Activated T-helper 17 cell treated with anti-CD3 and anti-CD28 coated beads, Interleukin-2, amount 50 U/mL, for 72 hours (primary cell): ENCODE data around the gene THOC2. TPM values are rescaled to one million over a fixed set of nuclear protein-coding genes. Genes with fewer than 3 reads are reported as not detected.
"Not testable (repeated sequence)": the region's sequence is repeated elsewhere in the genome, so short reads cannot be mapped to it uniquely, and the experiment has no call there.

ENCODE experiments used
- ATAC-seq: fragments of 150-1000 bp; cut with Tn5 transposase; replicated peaks from 2 replicates; pipeline ENCODE4 v1.10.0; 2021; ENCODE audit warnings: mild to moderate bottlenecking, moderate library complexity
- H3K27ac Mint-ChIP-seq: one replicate; pipeline ENCODE4 v1.8.0; 2022; ENCODE audit warnings: mixed read lengths
- H3K27me3 Mint-ChIP-seq: one replicate; pipeline ENCODE4 v1.8.0; 2022; ENCODE audit warnings: mixed read lengths
- H3K36me3 Mint-ChIP-seq: one replicate; pipeline ENCODE4 v1.8.0; 2022; ENCODE audit warnings: low read depth, mild to moderate bottlenecking, mixed read lengths
- H3K4me1 Mint-ChIP-seq: one replicate; pipeline ENCODE4 v1.8.0; 2022; ENCODE audit warnings: mixed read lengths
- H3K4me3 Mint-ChIP-seq: one replicate; pipeline ENCODE4 v1.8.0; 2022; ENCODE audit warnings: mild to moderate bottlenecking, mixed read lengths
- H3K9me3 Mint-ChIP-seq: one replicate; pipeline ENCODE4 v1.8.0; 2022; ENCODE audit warnings: mixed read lengths
- total RNA-seq, 2 donors: library from RNA; stranded (reverse); gene quantifications; one replicate each; pipeline ENCODE4 v1.2.3, GENCODE V29; 2022

Gene THOC2
- total RNA-seq, 2 donors from 2014 or later: 82.6 to 83.3 TPM

GRCh38 chrX:123745511-123745910 lies 12.7 kb upstream of the THOC2 start:
- H3K36me3 Mint-ChIP-seq: no peaks in the 10 kb centered on the region
- no peak overlapping the region for H3K27ac Mint-ChIP-seq
- ATAC-seq: no peak
- no peak overlapping the region for H3K4me3 Mint-ChIP-seq
- H3K4me1 Mint-ChIP-seq: no peaks in the 10 kb centered on the region
- no peaks in the 10 kb centered on the region for H3K9me3 Mint-ChIP-seq
- H3K27me3 Mint-ChIP-seq: no peaks in the 10 kb centered on the region

- Mint-ChIP-seq H3K9me3 (no peaks in the 10 kb centered on the region), H3K4me1 (no peaks in the 10 kb centered on the region), H3K27me3 (no peaks in the 10 kb centered on the region), H3K36me3 (no peaks in the 10 kb centered on the region), H3K27ac (no peak overlapping the region), H3K4me3 (no peak overlapping the region)
- ATAC-seq: no peak
Observed at GRCh38 chrX:123743312-123743711, 10.5 kb upstream of the THOC2 start.

GRCh38 chrX:123742440-123742839 lies 9.6 kb upstream of the THOC2 start:
- Mint-ChIP-seq H3K27ac (no peak overlapping the region), H3K4me1 (no peaks in the 10 kb centered on the region), H3K36me3 (no peaks in the 10 kb centered on the region), H3K27me3 (no peaks in the 10 kb centered on the region), H3K9me3 (no peaks in the 10 kb centered on the region), H3K4me3 (no peak overlapping the region)
- no peak for ATAC-seq

- Mint-ChIP-seq H3K36me3 (no peaks in the 10 kb centered on the region), H3K9me3 (no peaks in the 10 kb centered on the region), H3K4me3 (no peak overlapping the region), H3K27ac (no peak overlapping the region), H3K4me1 (no peaks in the 10 kb centered on the region), H3K27me3 (no peaks in the 10 kb centered on the region)
- ATAC-seq: no peak
Observed at GRCh38 chrX:123740536-123740935, 7.7 kb upstream of the THOC2 start.

GRCh38 chrX:123740006-123740405 lies 7.2 kb upstream of the THOC2 start:
- Mint-ChIP-seq H3K9me3 (no peaks in the 10 kb centered on the region), H3K4me1 (no peaks in the 10 kb centered on the region), H3K36me3 (no peaks in the 10 kb centered on the region), H3K4me3 (no peak overlapping the region), H3K27ac (no peak overlapping the region), H3K27me3 (no peaks in the 10 kb centered on the region)
- ATAC-seq: no peak

GRCh38 chrX:123739474-123739873 lies 6.6 kb upstream of the THOC2 start:
- Mint-ChIP-seq H3K9me3 (no peaks in the 10 kb centered on the region), H3K4me3 (no peak overlapping the region), H3K36me3 (no peaks in the 10 kb centered on the region), H3K27ac (no peak overlapping the region), H3K27me3 (no peaks in the 10 kb centered on the region), H3K4me1 (no peaks in the 10 kb centered on the region)
- ATAC-seq: no peak

GRCh38 chrX:123738378-123738940 lies 5.6 kb upstream of the THOC2 start:
- Mint-ChIP-seq H3K27me3 (no peaks in the 10 kb centered on the region), H3K4me3 (no peak overlapping the region)

GRCh38 chrX:123736333-123736921 lies 3.6 kb upstream of the THOC2 start:
- no peaks in the 10 kb centered on the region for H3K4me1 Mint-ChIP-seq
- H3K27ac Mint-ChIP-seq: no peak overlapping the region
- H3K27me3 Mint-ChIP-seq: no peaks in the 10 kb centered on the region
- H3K9me3 Mint-ChIP-seq: no peaks in the 10 kb centered on the region
- no peak overlapping the region for H3K4me3 Mint-ChIP-seq
- H3K36me3 Mint-ChIP-seq: peaks cover 9% of the 10 kb centered on the region
- ATAC-seq: no peak

More at GRCh38 chrX:123738378-123738940, 5.6 kb upstream of the THOC2 start:
- no peaks in the 10 kb centered on the region for H3K9me3 Mint-ChIP-seq
- H3K27ac Mint-ChIP-seq: no peak overlapping the region
- ATAC-seq: no peak
- H3K4me1 Mint-ChIP-seq: no peaks in the 10 kb centered on the region
- no peaks in the 10 kb centered on the region for H3K36me3 Mint-ChIP-seq

GRCh38 chrX:123735137-123735536 lies 2.3 kb upstream of the THOC2 start:
- not testable (repeated sequence) for H3K27ac Mint-ChIP-seq, H3K4me1 Mint-ChIP-seq, H3K27me3 Mint-ChIP-seq, ATAC-seq, H3K9me3 Mint-ChIP-seq, H3K4me3 Mint-ChIP-seq
- H3K36me3 Mint-ChIP-seq: peaks cover 20% of the 10 kb centered on the region

GRCh38 chrX:123734079-123734478 lies 1.2 kb upstream of the THOC2 start:
- not testable (repeated sequence) for ATAC-seq, H3K27ac Mint-ChIP-seq, H3K4me1 Mint-ChIP-seq, H3K9me3 Mint-ChIP-seq, H3K4me3 Mint-ChIP-seq, H3K27me3 Mint-ChIP-seq
- peaks cover 26% of the 10 kb centered on the region for H3K36me3 Mint-ChIP-seq

- H3K4me1 Mint-ChIP-seq: no peaks in the 10 kb centered on the region
- ATAC-seq: peak; percentile 30
- peaks cover 26% of the 10 kb centered on the region for H3K36me3 Mint-ChIP-seq
- H3K27ac Mint-ChIP-seq: peak overlapping the region; percentile 96
- no peaks in the 10 kb centered on the region for H3K27me3 Mint-ChIP-seq
- H3K4me3 Mint-ChIP-seq: peak overlapping the region; percentile 95
- no peaks in the 10 kb centered on the region for H3K9me3 Mint-ChIP-seq
Observed at GRCh38 chrX:123731987-123732669, 724 bp downstream of the THOC2 start.

- Mint-ChIP-seq H3K9me3 (no peaks in the 10 kb centered on the region), H3K27ac (peak overlapping the region; percentile 96), H3K36me3 (peaks cover 26% of the 10 kb centered on the region), H3K4me1 (no peaks in the 10 kb centered on the region), H3K27me3 (no peaks in the 10 kb centered on the region), H3K4me3 (peak overlapping the region; percentile 95)
- no peak for ATAC-seq
Observed at GRCh38 chrX:123731258-123731986, 1.4 kb downstream of the THOC2 start.

GRCh38 chrX:123728554-123728953 lies 4.3 kb downstream of the THOC2 start:
- Mint-ChIP-seq H3K27me3 (no peaks in the 10 kb centered on the region), H3K9me3 (no peaks in the 10 kb centered on the region), H3K4me1 (no peaks in the 10 kb centered on the region), H3K36me3 (peaks cover 30% of the 10 kb centered on the region), H3K4me3 (peak overlapping the region; percentile 33), H3K27ac (no peak overlapping the region)
- no peak for ATAC-seq

- Mint-ChIP-seq H3K27me3 (no peaks in the 10 kb centered on the region), H3K9me3 (no peaks in the 10 kb centered on the region), H3K36me3 (peaks cover 33% of the 10 kb centered on the region), H3K4me1 (no peaks in the 10 kb centered on the region), H3K27ac (no peak overlapping the region), H3K4me3 (peak overlapping the region; percentile 33)
- ATAC-seq: no peak
Observed at GRCh38 chrX:123728016-123728415, 4.8 kb downstream of the THOC2 start.

GRCh38 chrX:123722193-123722592 lies 10.7 kb downstream of the THOC2 start:
- H3K4me3 Mint-ChIP-seq, H3K27ac Mint-ChIP-seq, H3K36me3 Mint-ChIP-seq, H3K27me3 Mint-ChIP-seq, ATAC-seq, H3K9me3 Mint-ChIP-seq: not testable (repeated sequence)
- peaks cover 11% of the 10 kb centered on the region for H3K4me1 Mint-ChIP-seq
